Muscle of leg (tissue), 11 donors: ENCODE measurements around the gene KIAA1671. TPM values are rescaled to one million over a fixed set of nuclear protein-coding genes. Genes with fewer than 3 reads are reported as not detected.
A peak's percentile ranks its signal among the peaks of the same experiment; 100 is the strongest.

Experiments
- DNase-seq: peaks from one replicate; pipeline ENCODE4 v3.0.0; 2013
- H3K27ac ChIP-seq: one replicate; pipeline ENCODE4 v1.5.1; 2013; ENCODE audit warnings: mild to moderate bottlenecking, low read length, control low read depth
- H3K27me3 ChIP-seq: one replicate; pipeline ENCODE4 v1.6.1; 2013; ENCODE audit warnings: low read length; ENCODE audit not compliant: control insufficient read depth, insufficient read depth
- H3K36me3 ChIP-seq: one replicate; pipeline ENCODE4 v1.6.1; 2013; ENCODE audit warnings: low read length; ENCODE audit not compliant: control insufficient read depth, insufficient read depth
- H3K4me1 ChIP-seq: one replicate; pipeline ENCODE4 v1.6.1; 2013; ENCODE audit warnings: low read length; ENCODE audit not compliant: control insufficient read depth, insufficient read depth
- H3K4me3 ChIP-seq: one replicate; pipeline ENCODE4 v1.5.1; 2013; ENCODE audit warnings: low read length, control low read depth
- H3K9me3 ChIP-seq: replicated peaks from 2 replicates; pipeline ENCODE4 v1.6.1; 2013; ENCODE audit warnings: low read depth, low read length; ENCODE audit not compliant: control insufficient read depth
- WGBS: methylation state at CpG from one replicate; pipeline ENCODE4 v1.1.5; 2013; ENCODE audit warnings: missing lambda C conversion rate; ENCODE audit not compliant: insufficient coverage; 5-methylcytosine and 5-hydroxymethylcytosine counted together
- polyA plus RNA-seq, 8 donors: library from polyadenylated mRNA; unstranded; fragments of 120-200 nt; gene quantifications; one replicate each; pipeline versions ENCODE4 v1.2.1 to v1.2.3, GENCODE V29; 2013; ENCODE audit warnings: inconsistent platforms in 1 of 8, low replicate concordance in 1 of 8; ENCODE audit not compliant: insufficient read length in 8 of 8, insufficient read depth in 1 of 8
- total RNA-seq: library from RNA; stranded (reverse); fragments of 120-200 nt; gene quantifications from one replicate; pipeline ENCODE4 v1.2.4, GENCODE V29; 2013

KIAA1671 gene
- total and polyA plus RNA-seq, 9 donors, result 10.8 to 34.5 (median 26.3) TPM

DNA sequence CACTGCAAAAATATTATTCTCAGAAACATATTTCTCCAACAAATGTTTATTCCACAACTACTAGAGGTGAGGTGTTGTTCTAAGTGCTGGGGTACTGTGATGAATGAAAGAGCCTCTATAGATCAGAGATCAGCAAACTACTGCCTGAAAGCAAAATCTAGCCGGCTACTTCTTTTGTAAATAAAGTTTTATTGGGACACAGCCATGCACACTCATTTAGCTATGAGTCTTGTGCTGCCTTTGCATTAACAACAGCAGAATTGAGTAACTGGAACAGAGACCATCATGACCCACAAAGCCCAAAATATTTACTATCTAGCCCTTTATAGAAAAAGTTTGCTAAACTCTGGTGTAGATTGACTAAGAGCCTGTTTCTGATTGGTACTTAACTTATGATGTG is 210.0 kb downstream of the KIAA1671 start:
- no peaks in the 10 kb centered on the region for H3K9me3 ChIP-seq
- no peak overlapping the region for H3K4me3 ChIP-seq
- no peak for DNase-seq
- H3K27ac ChIP-seq, result peak overlapping the region; percentile 25
- peaks cover 47% of the 10 kb centered on the region for H3K4me1 ChIP-seq
- H3K36me3 ChIP-seq, result no peaks in the 10 kb centered on the region
- H3K27me3 ChIP-seq, result no peaks in the 10 kb centered on the region
- no CpG with 5 or more reads among the region's 1 CpG for WGBS

- Histone ChIP-seq H3K27me3 (no peaks in the 10 kb centered on the region), H3K4me1 (peaks cover 20% of the 10 kb centered on the region), H3K4me3 (no peak overlapping the region), H3K36me3 (no peaks in the 10 kb centered on the region), H3K9me3 (no peaks in the 10 kb centered on the region), H3K27ac (no peak overlapping the region)
- no peak for DNase-seq
- 76% methylated on average over 7 of the region's 10 CpGs for WGBS
Measured at GRCh38 chr22:25165785-25166184, 213.3 kb downstream of the KIAA1671 start.

DNA sequence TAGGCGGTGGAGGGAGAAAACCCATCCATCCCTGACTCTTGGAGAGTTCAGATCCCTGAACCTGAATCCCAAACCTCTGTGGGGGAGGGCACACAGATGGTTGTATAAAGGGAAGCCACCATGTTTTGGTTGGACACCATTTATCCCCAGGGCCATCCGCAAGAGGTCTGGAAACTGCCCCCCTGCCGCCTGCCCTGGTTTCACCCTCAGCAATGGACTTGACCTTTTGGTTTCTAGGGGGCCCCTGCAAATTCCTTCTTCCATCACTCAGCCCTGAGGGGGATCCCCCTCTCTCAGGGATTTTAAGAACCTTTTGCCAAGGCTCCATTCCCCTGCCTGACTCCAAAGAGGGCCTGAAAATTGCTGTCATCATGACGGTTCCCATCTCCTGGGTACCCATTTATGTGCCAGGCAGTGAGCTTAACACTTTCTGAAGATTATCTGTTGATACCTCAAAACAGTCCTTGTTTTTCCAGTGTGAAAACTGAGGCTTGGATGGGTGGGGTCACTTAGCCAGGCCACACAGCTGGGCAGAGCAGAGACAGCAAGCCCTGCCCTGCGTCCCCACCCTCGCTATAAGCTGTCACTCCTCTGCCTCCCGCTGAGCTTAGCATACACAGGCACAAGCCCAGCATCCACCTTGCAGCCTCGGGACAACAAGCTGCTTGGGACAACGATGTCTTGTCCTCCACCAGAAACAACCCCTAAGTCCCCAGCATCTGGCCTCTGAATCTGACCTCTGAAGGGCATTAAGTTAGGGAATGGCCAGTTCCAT is 213.9 kb downstream of the KIAA1671 start:
- no peak for DNase-seq
- H3K36me3 ChIP-seq, result no peaks in the 10 kb centered on the region
- 63% methylated on average over 7 of the region's 9 CpGs for WGBS
- H3K4me1 ChIP-seq, result peaks cover 16% of the 10 kb centered on the region
- no peak overlapping the region for H3K4me3 ChIP-seq
- no peaks in the 10 kb centered on the region for H3K27me3 ChIP-seq
- no peak overlapping the region for H3K27ac ChIP-seq
- no peaks in the 10 kb centered on the region for H3K9me3 ChIP-seq

DNA sequence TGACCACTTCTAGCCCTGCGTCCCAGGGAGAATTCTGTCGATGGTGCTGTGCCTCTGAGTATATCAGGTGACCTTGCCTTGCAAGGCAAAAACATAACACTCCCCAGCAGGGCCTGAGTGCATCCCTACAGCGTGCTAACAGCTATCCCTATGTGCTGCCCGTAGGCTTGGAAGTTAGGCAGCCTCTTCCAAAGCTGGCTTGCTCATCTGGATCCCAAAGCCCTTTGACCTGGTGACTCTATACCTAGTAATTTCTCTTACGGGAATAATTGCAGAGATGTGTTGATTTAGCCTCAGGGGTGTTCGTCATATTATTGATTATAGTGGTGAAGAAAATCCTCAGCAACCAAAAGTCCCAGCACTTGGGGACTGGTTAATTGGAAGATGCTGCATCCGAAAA is 214.6 kb downstream of the KIAA1671 start:
- H3K4me1 ChIP-seq, result peaks cover 10% of the 10 kb centered on the region
- H3K36me3 ChIP-seq, result no peaks in the 10 kb centered on the region
- 78% methylated on average over 3 of the region's 7 CpGs for WGBS
- H3K27ac ChIP-seq, result no peak overlapping the region
- no peak for DNase-seq
- no peaks in the 10 kb centered on the region for H3K27me3 ChIP-seq
- no peak overlapping the region for H3K4me3 ChIP-seq
- no peaks in the 10 kb centered on the region for H3K9me3 ChIP-seq

DNA sequence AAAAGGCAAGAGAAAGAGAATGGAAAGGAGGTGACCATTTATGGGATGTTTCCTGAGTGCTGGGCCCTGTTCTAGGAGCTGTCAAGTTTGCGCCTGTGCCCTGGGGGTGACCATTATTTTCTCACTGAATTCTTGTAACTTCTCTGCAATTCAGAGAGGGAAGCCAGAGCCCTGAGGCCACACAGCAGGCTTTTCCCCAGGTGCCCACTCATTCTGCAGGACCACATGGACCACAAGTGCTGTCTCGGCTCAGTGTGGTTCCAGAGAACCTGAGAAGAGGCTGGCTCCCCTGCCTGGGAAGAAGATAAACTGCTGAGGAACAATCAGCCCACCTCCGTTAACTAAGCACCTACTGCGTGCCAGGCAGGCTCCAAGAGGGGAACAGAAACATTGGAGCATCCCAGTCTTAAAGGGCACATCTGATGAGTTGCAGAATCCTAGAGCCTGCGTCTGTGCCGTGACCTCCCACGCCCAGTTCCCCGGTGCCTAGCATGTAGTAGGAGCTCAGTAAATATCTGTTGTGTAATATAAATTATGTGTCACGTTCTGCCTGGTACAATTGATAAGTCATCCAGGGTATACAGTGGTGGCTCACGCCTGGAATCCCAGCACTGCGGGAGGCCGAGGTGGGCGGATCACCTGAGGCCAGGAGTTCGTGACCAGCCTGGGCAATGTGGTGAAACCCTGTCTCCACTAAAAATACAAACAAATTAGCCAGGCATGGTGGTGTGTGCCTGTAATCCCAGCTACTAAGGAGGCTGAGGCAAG is 215.5 kb downstream of the KIAA1671 start:
- H3K4me1 ChIP-seq, result peaks cover 10% of the 10 kb centered on the region
- 81% methylated on average over 9 of the region's 14 CpGs for WGBS
- no peak for DNase-seq
- H3K27ac ChIP-seq, result no peak overlapping the region
- no peaks in the 10 kb centered on the region for H3K27me3 ChIP-seq
- no peaks in the 10 kb centered on the region for H3K36me3 ChIP-seq
- H3K9me3 ChIP-seq, result no peaks in the 10 kb centered on the region
- H3K4me3 ChIP-seq, result no peak overlapping the region

- Histone ChIP-seq H3K4me3 (no peak overlapping the region), H3K27me3 (no peaks in the 10 kb centered on the region), H3K9me3 (no peaks in the 10 kb centered on the region), H3K4me1 (peaks cover 10% of the 10 kb centered on the region), H3K27ac (no peak overlapping the region), H3K36me3 (peaks cover 7% of the 10 kb centered on the region)
- DNase-seq, result no peak
- 81% methylated on average over 10 of the region's 17 CpGs for WGBS
Measured at GRCh38 chr22:25169278-25170031, 216.9 kb downstream of the KIAA1671 start.

DNA sequence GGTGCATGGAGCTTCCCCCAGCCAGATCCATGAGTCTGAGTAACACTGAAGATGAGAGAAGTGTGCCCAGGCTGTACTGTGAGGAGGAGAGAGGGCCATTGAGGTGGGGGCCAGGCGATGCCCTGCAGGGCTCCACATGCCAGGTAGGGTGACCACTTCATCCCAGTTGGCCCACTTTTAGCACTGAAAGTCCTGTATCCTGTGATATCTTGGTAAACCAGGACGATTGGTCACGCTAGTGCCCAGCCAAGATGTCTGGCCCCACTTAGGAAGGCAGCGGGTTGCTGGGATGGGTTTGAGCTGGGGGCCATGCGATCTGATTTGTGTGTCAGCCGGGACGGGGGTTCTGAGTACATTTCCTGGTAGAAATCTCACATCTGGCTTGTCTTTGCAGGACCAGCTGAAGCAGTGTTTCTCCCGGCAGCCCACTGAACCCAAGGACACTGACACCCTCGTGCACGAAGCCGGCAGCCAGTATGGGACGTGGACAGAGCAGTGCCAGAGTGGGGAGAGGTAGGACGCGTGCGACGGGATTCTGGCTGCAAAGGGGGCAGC is 218.0 kb downstream of the KIAA1671 start:
- DNase-seq, result no peak
- Histone ChIP-seq H3K4me3 (no peak overlapping the region), H3K9me3 (no peaks in the 10 kb centered on the region), H3K4me1 (peaks cover under 1% of the 10 kb centered on the region), H3K27me3 (no peaks in the 10 kb centered on the region), H3K27ac (no peak overlapping the region), H3K36me3 (peaks cover 18% of the 10 kb centered on the region)
- 67% methylated on average over 10 of the region's 16 CpGs for WGBS

DNA sequence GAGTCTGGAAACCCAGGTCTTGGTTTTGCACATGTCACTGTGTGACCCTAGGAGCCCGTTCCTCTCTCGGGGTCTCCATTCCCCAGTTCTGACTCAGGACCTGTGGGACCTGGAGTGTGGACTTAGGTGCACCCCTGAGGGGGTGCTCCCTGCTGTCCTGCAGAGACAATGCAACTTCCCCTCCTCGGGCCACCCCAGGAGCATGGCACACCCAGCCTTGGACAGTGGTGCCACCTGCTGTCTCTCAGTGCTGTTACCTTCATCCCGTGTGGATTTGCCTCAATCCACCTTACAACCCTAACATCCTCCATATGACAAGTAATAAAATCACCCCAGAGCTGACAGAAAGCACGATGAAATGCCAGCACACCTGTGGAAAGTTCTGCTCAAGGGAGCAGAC is 219.6 kb downstream of the KIAA1671 start:
- Histone ChIP-seq H3K36me3 (peaks cover 28% of the 10 kb centered on the region), H3K9me3 (no peaks in the 10 kb centered on the region), H3K4me3 (no peak overlapping the region), H3K4me1 (no peaks in the 10 kb centered on the region), H3K27me3 (no peaks in the 10 kb centered on the region), H3K27ac (no peak overlapping the region)
- no peak for DNase-seq
- WGBS, result 65% methylated on average over 3 of the region's 5 CpGs

- no peak overlapping the region for H3K4me3 ChIP-seq
- 83% methylated on average over 13 of the region's 13 CpGs for WGBS
- peaks cover 30% of the 10 kb centered on the region for H3K36me3 ChIP-seq
- peaks cover under 1% of the 10 kb centered on the region for H3K9me3 ChIP-seq
- H3K27me3 ChIP-seq, result peaks cover 3% of the 10 kb centered on the region
- H3K27ac ChIP-seq, result no peak overlapping the region
- DNase-seq, result no peak
- H3K4me1 ChIP-seq, result no peaks in the 10 kb centered on the region
Measured at GRCh38 chr22:25174156-25174887, 221.8 kb downstream of the KIAA1671 start.
